ENCODE data around the gene ZNF66.
"Not testable (repeated sequence)": the region's sequence is repeated elsewhere in the genome, so short reads cannot be mapped to it uniquely, and the experiment has no call there.

DNA sequence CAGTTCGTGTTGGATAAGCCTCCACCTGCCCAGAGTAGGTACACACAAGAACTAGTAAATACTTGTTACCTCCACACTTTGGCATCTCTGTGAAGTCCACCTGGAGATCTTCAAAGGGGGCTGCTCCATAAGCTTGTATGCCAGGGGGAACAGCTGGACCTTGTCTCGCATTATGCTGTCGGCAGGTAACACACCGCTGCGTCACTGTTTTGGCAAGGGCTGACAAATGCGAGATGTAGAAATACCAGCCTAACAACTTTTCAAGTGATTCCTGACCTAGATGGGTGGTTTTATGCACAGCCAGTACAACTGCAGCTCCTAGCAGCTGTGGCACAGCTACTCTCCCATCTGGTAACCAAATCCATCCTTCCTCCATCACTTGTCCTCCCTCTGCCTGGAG lies 25.9 kb upstream of the ZNF66 start:
- TF ChIP-seq EZH2phosphoT487 (IDR thresholded peaks at IDR 0.05; ENCODE audit: low read depth, severe bottlenecking, unreplicated experiment); EZH2 (IDR thresholded peaks at IDR 0.05; ENCODE audit: borderline replicate concordance): not testable (repeated sequence)
- TF ChIP-seq, protein P1, sequence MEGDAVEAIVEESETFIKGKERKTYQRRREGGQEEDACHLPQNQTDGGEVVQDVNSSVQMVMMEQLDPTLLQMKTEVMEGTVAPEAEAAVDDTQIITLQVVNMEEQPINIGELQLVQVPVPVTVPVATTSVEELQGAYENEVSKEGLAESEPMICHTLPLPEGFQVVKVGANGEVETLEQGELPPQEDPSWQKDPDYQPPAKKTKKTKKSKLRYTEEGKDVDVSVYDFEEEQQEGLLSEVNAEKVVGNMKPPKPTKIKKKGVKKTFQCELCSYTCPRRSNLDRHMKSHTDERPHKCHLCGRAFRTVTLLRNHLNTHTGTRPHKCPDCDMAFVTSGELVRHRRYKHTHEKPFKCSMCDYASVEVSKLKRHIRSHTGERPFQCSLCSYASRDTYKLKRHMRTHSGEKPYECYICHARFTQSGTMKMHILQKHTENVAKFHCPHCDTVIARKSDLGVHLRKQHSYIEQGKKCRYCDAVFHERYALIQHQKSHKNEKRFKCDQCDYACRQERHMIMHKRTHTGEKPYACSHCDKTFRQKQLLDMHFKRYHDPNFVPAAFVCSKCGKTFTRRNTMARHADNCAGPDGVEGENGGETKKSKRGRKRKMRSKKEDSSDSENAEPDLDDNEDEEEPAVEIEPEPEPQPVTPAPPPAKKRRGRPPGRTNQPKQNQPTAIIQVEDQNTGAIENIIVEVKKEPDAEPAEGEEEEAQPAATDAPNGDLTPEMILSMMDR (IDR thresholded peaks at IDR 0.05; ENCODE audit: poor library complexity), result not testable (repeated sequence)
